GM19193 (cell line): ENCODE measurements around the gene PEX19.

Experiments used
- POLR2A ChIP-seq: IDR thresholded peaks from 4 replicates; pipeline ENCODE4 v1.6.1; 2011; ENCODE audit not compliant: insufficient read depth, insufficient read length; ENCODE audit errors: extremely low read depth

PEX19 gene

DNA sequence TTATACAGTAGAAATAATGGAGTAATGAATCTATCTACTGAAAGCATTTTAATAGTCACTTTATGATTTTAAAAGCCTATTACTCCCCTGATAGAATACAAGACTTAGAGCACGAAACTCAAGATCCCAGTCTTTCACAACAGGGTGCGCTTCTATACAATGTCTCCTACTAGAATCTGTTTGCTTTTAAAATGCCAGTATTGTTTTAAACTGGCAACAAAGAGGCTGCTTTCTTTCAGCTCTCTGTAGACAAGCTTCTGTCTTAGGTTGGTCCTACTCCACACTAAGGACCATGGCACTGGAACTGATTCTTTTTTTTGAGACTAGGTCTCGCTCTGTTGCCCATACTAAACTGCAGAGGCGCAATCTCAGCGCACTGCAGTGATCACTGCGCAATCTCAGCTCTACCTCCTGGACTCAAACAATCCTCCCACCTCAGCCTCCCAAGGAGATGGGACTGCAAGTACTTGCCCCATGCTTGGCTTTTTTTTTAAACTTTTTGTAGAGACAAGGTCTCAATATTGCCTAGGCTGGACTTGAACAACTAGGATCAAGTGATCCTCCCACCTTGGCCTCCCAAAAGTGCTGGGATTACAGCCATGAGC is 27.4 kb downstream of the PEX19 start:
- TF ChIP-seq POLR2A: no peak

DNA sequence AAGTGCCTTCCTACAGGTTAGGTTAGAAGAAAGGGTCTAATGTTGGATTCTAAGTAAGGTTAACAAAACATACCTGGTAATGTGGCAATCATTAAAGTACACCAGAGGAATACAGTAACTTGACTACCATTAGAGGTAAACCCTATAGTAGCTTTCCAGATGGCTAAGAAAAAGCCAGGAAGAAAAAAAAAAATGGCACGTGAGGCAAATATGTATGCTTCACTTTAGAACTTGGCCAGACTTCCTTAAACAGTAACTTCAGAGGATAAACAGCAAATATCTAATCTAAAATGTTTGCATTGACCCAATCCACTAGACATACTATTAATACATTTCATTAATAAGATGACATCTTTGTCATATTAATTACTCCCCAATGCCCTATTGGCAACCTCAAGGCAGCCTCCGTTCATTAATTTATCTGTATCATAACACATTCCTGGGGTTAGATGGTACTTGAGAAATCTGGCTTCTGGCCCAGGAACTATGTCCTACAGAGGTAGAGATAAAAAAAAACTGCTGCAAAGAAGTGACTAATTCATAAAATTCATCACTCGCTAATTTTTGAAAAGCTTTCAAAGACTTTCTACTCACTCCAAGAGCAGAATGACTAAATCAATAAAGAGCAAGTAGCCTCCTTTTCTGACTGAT is 28.4 kb downstream of the PEX19 start:
- TF ChIP-seq POLR2A: no peak

GRCh38 chr1:160255781-160256300 is 29.1 kb downstream of the PEX19 start:
- no peak for TF ChIP-seq POLR2A

DNA sequence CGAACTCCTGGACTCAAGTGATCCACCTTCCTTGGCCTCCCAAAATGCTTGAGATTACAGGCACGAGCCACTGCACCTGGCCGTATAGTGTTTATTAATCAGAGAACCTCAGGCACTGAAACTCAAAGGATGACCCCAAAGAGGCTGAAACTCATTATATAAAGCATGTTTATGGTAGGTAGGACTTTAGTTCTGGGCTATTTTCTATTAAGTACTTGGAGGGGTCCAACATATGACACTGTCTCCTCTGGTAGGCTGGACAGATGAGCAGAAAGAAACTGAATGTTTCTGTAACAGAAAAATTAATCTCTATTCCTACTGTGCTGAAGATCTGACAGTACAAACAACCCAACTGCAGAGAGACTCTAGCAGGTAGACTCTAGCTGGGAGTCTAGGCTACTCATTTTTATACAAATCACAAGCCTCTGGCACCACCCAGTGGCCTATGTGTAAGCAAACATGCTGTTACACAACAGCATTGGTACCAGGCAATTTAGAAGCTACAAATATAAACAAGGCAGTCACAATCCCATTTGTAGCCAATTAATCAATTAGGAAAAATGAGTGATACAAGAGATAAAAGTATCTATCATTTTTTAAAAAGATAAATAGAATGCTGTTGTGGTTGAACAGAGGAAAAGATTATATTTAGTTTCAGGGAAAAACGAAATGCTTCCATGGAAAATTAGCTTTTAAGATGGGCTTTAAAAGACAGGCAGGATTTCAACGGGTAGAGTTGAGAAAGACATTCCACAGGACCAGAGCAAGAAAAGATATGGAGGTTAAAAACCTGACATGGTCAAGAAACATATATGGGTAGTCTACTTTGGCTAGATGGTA is 33.0 kb downstream of the PEX19 start:
- no peak for TF ChIP-seq POLR2A

- no peak for TF ChIP-seq POLR2A
These were observed 33.9 kb downstream of the PEX19 start for GRCh38 chr1:160251011-160251410.

DNA sequence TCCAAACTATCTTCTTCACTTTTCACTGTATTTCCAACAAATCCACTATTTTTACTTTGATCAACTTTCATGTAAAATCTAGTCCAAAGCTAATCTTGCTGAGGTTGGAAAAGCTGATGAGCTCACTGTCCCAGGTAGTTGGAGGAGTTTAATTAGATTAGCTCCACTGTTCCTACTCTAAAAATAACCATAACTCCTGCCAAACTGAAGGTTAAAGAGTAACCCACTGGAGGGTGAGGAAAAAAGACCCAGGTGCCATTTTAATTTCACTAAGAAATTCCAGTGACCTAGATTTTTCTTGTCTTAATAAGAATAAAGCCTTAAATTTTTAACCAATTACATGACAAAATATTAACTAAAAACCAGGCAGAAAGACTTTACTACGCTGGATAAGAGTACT is 37.9 kb downstream of the PEX19 start:
- no peak for TF ChIP-seq POLR2A

DNA sequence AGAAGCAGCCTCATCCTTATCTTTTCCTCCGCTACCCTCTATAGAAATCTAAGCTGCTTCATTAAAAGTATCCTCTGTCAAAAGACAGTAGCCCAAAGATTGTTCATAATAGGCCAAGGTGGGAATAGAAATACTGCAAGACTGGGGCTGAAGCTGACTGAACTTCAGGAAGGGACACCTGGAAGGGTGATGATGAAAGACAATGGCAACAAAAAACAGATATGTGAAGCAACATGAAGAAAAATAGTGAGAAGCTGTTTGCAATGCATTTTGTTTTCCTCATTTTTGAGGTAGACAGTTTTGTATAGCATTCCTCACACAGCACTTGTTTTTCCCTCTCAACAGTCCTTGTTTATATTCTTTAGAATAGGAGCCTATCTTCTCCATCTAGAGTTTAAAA is 39.5 kb downstream of the PEX19 start:
- no peak for TF ChIP-seq POLR2A

- TF ChIP-seq POLR2A: no peak
These were observed 40.7 kb downstream of the PEX19 start for GRCh38 chr1:160244209-160244608.

DNA sequence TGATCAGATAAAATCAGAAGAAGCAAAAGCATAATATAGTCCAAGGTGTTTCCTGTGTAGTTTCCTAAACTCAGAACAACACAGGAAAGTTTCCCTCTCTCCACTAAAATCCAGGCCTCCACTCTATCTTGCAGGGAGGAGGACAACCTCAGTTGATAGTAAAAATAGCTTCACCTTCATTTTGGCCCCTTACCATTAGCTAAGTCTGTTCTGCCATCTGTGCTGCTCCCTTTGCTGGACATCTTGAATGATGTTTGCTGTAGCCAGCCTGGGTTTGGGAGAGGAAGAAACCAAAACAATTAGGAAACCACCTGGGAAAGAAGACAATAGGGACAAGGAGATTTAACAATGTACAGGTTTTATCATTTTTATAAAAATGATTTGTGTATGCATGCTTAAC is 41.2 kb downstream of the PEX19 start:
- no peak for TF ChIP-seq POLR2A

DNA sequence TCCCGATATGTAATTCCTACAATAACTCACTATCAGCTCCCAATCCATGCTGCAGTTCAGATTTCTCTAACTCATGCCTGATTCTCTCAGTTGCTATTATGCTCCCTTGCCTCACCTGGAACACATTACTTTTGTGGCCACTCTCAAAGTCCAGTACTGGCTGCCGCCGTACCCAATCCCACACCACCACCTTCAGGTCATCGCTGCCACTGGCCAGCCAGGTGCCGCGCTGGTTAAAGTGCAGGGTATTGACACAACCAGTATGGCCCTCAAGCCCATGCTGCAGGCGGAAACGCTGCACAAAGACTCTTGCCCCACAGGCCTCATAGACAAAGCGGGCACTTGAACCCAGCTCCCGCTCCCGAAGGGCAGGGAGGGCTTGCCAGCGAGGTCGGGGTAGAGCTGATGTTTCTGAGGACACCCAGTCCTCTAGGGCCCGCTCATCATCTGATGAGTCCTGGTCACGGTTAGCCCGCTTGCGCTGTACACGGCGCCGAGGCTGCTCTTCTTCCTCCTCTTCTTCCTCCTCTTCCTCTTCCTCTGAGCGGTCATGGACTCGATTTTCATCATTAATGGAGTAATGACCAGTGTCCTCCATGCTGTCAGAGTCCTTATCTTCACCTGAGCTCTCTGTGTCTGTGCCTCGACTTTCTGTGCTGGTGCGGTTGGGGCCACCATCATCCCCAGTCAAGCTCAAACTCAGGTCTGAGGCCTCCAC is 45.2 kb downstream of the PEX19 start:
- TF ChIP-seq POLR2A: no peak

DNA sequence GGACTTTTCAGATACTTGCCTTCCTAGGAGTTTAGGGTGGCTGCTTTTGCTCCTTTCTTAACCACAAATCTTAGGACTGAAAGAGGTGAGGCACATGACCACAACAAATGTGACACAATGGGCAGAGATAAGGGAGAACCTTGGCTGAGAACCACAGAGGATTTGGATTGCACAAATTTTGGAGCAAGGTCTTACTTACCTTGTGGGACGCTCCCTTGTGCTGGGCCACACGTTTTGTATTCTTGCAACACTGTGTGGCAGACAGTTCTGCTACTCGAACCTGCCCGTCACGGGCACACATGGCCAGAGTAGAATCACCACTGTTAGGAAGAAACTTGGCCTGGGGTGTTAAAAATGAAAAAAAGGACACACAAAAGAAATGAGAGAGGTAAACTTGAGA is 46.5 kb downstream of the PEX19 start:
- TF ChIP-seq POLR2A: no peak

- no peak for TF ChIP-seq POLR2A
These were observed 47.4 kb downstream of the PEX19 start for GRCh38 chr1:160237558-160237957.

GRCh38 chr1:160236806-160237205 is 48.1 kb downstream of the PEX19 start:
- no peak for TF ChIP-seq POLR2A

DNA sequence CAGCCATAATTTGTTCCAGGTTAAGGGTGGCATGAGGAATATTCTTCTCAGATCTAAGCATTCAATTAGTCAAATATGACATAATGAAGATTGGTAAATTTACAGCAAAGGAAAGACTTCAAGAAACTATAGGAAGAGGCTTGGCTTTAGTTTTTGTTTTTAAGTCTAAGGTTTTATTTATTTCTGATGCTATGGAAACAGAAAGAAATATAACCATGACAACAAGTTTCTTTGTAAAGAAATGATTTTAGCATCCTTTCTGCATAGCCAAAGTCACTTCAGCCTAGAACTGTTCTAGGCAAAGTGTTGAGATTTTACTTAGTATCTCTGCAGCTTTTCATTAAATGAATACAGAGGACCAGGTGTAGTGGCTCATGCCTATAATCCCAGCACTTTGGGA is 52.0 kb downstream of the PEX19 start:
- no peak for TF ChIP-seq POLR2A

- TF ChIP-seq POLR2A: no peak
These were observed 56.5 kb downstream of the PEX19 start for GRCh38 chr1:160228431-160228830.

DNA sequence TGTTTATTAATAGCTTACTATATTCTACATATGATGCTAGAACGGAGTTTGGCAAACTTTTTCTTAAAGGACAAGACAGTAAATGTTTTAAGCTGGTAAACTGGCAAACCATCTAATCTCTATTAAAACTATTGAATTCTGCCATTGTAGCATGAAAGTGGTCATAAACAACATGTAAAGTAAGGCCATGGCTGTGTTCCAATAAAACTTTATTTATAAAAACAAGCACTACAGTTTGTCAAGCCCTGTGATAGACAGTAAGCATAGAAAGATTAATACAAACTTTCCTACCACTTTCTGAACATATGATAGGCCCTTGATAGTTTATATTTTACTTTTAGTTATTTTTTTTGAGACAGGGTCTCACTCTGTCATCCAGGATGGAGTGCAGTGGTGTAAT is 57.4 kb downstream of the PEX19 start:
- no peak for TF ChIP-seq POLR2A

DNA sequence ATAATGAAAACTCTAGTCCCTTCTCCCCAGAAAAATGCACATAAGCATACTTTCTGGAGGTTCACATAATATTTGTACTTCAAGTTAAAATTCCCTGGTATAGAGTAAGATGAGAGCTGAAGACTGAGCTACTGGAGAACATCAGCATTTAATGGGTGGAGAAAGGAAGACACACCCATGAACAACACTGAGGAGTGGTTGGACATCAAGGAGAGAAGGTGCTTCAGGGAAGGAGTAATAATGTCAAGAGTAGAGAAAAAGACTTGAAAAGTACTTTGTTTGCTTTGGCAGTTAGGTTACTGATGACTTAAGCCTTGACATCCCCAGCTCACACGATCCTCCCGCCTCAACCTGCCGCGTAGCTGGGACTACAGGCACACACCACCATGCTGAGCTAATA is 57.9 kb downstream of the PEX19 start:
- TF ChIP-seq POLR2A: no peak
